Brain microvascular endothelial cell (primary cell): Measurements from ENCODE around the gene LHX8.

ENCODE experiments used
- DNase-seq: peaks from one replicate; pipeline ENCODE4 v3.0.0-alpha.2; 2020
- H3K27ac ChIP-seq: fragments of 250-450 bp; sonication (Bioruptor Pico); 2 replicates; pipeline ENCODE4 v1.5.1; 2020; ENCODE audit warnings: mild to moderate bottlenecking, moderate library complexity
- H3K27me3 ChIP-seq: fragments of 250-450 bp; sonication (Bioruptor Pico); replicated peaks from 2 replicates; pipeline ENCODE4 v1.5.1; 2020; ENCODE audit warnings: mild to moderate bottlenecking
- H3K36me3 ChIP-seq: fragments of 250-450 bp; sonication (Bioruptor Pico); replicated peaks from 2 replicates; pipeline ENCODE4 v1.5.1; 2020; ENCODE audit warnings: mild to moderate bottlenecking
- H3K4me3 ChIP-seq: 2 replicates; pipeline ENCODE4 v1.5.1; 2011; ENCODE audit warnings: low read depth, mild to moderate bottlenecking, control low read depth, low read length, moderate library complexity
- in situ Hi-C: cut with HindIII; loops from 2 replicates; pipeline ENCODE4 v1.10.0; 2017; ENCODE audit warnings: low sequenced_read_pairs, low pct_ligation_motif_present
- TF ChIP-seq, protein P1 (sequence below): IDR thresholded peaks from 2 replicates; pipeline ENCODE4 v1.5.1; 2011; ENCODE audit warnings: low read depth, mild to moderate bottlenecking, moderate library complexity, low read length, control low read depth, inconsistent platforms; ENCODE audit errors: missing control alignments

LHX8 gene

DNA sequence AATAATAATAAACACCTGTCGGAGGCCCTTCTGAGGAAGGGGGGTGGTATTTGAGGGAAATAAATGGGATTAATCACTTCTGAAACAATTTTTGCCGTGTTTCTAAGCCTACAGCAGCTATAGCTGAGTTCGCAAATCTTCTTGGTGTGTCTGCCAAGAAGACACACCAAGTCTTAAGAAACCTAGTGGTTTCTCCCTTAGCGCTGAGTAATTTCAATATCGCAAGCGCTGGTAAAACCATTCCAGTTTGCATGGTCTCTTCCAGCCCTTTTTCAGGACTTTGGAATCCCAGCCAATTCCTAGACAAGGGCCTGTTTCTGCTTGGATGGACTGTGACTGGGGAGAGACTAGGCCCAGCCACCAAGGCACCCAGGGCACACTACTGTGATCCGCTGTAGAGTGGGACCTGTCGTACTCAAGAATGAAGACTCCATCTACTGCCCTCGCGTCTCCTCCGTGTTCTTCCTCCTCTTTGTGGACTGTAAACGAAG is 7.5 kb upstream of the LHX8 start:
- TF ChIP-seq, protein P1, sequence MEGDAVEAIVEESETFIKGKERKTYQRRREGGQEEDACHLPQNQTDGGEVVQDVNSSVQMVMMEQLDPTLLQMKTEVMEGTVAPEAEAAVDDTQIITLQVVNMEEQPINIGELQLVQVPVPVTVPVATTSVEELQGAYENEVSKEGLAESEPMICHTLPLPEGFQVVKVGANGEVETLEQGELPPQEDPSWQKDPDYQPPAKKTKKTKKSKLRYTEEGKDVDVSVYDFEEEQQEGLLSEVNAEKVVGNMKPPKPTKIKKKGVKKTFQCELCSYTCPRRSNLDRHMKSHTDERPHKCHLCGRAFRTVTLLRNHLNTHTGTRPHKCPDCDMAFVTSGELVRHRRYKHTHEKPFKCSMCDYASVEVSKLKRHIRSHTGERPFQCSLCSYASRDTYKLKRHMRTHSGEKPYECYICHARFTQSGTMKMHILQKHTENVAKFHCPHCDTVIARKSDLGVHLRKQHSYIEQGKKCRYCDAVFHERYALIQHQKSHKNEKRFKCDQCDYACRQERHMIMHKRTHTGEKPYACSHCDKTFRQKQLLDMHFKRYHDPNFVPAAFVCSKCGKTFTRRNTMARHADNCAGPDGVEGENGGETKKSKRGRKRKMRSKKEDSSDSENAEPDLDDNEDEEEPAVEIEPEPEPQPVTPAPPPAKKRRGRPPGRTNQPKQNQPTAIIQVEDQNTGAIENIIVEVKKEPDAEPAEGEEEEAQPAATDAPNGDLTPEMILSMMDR: no peak
- H3K27me3 ChIP-seq: peaks cover 53% of the 10 kb centered on the region
- no peak for DNase-seq
- no peaks in the 10 kb centered on the region for H3K36me3 ChIP-seq
- in situ Hi-C loops: no loop called here
- no peak overlapping the region for H3K27ac ChIP-seq
- no peak overlapping the region for H3K4me3 ChIP-seq

DNA sequence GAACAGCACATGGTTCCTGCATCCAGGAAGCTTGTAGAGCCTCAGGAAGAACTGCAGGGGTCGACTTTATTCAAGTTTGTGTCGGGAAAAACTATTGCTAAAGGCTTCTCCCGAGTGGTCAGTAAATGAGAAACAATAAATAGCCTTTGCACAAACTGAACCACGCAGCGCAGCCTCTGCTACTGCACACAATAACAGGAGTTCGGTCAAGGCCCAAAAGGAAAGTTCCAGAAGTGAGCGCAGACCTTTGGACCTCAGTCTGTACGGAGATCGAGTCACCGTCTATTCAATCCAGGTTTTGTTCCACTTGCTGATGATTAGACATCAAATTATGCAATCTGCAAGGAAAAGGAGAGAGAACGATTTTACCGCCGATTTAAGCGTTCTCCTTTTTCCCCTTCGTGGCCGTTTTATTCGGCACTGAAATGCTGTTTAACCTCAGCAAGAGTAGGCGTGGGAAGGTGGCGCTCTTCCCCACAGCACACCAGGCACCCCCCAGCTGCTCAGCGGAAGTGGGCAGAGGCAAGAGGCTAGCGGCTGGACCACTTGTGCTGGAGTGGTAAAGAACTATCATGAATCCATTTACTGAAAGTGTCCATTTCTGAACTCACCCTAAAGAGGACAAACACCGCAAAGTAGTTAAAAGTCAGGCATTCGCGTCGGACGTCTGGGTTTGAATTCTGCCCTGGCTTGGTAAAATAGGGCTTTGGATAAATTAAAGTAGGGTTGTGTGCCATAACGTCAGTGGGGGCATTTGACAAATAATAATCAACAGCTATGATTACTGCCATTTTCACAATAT is 6.1 kb upstream of the LHX8 start:
- no peak for DNase-seq
- Histone ChIP-seq H3K27me3 (peaks cover 68% of the 10 kb centered on the region), H3K27ac (no peak overlapping the region), H3K4me3 (no peak overlapping the region), H3K36me3 (no peaks in the 10 kb centered on the region)
- TF ChIP-seq, protein P1: no peak
- in situ Hi-C loops: no loop called here

DNA sequence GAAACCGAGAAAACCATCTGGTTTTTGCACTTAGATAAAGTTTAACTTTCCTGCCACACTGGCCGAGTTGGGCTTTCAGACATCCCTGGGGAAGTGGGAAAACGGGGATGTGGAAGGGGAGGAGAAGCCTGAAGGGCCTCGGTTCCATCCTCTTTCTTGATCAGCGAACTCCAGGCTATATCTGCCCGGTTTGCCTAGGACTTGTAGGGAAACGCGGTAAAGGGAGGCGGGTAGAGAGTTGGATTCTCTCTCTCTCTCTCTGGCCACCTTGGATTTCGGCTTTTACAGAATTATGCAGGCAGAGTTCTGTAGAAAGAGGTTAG is 4.6 kb upstream of the LHX8 start:
- Histone ChIP-seq H3K36me3 (no peaks in the 10 kb centered on the region), H3K4me3 (no peak overlapping the region), H3K27ac (no peak overlapping the region), H3K27me3 (peaks cover 80% of the 10 kb centered on the region)
- no peak for DNase-seq
- TF ChIP-seq, protein P1: no peak
- in situ Hi-C loops: no loop called here

DNA sequence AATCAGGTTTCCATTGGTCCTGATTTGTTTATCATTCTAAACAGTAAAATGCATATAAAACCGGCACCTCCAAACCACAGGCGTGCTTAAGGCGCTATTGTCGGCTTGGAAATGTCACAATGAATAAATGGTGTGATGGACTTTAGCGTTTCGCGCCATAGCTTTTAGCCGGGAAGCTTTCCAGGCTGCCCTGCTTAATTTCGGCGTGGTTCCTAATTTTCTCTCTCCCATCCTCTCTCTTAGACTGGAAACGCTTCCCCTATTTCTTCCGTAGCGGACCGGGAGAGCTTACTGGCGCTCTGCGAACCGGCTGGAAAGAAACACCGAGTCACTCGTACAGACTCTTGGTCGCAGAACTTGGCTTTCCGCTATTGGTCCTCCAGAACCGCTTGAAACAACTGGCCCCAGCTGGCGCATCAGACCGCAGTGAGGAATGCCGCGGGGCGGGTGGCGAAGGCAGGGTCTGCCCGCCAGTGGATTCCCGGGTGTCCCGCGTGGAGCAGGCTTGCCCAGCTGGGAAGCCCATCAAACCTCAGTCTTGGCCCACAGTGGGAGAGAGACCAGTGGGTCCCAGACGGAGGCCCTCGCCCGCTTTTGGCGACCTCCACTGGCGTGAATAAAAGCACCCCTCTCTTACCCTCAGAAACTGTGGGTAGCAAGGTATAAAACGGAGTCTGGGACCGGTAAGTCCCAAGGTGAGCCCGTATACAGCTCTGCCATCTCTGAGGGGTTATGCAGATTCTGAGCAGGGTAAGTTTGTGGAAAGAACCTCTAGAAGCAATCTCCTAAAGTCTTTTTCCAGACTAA is 4.0 kb upstream of the LHX8 start:
- TF ChIP-seq, protein P1: no peak
- Histone ChIP-seq H3K36me3 (no peaks in the 10 kb centered on the region), H3K4me3 (no peak overlapping the region), H3K27me3 (peaks cover 86% of the 10 kb centered on the region), H3K27ac (no peak overlapping the region)
- in situ Hi-C loops: no loop called here
- no peak for DNase-seq

DNA sequence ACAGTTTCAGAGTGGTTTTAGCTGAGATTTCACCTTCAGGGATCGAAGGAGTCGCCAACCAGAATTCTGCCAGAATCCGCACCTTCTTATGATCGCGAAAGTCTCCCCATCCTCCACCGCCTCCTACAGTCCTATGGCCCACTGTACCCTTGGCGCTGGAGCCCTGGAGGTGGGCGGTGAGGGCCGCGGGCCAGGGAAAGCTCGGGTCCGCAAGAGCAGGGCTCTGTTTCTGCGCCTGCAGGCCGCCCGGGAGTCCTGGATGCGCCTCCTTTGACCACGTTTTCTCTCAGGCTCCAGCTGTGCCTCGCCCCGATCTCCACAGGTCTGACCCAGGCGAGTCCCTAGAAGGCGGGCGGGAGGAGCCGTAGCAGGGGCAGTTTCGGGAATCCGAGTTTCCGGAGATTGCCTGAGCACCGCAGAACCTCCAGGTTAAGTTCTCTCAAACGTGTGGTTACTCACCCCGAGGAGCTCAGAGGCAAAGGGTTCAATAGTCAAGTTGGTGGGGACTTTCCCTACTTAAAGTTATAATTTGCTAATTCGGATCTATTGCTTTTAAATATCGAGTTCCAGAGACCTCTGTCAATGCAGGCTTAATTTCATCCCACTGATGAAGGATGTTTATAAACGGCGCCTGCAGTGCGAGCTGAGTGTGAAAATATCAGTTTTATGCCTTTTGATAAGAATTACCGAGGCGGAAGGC is 3.2 kb upstream of the LHX8 start:
- in situ Hi-C loops: no loop called here
- H3K27ac ChIP-seq: no peak overlapping the region
- no peaks in the 10 kb centered on the region for H3K36me3 ChIP-seq
- peaks cover 92% of the 10 kb centered on the region for H3K27me3 ChIP-seq
- no peak overlapping the region for H3K4me3 ChIP-seq
- TF ChIP-seq, protein P1: no peak
- DNase-seq: no peak
